Keratinocyte (primary cell): ENCODE data around the gene CD33. TPM values are rescaled to one million over a fixed set of nuclear protein-coding genes. Genes with fewer than 3 reads are reported as not detected.

Experiments
- DNase-seq: peaks from one replicate; pipeline ENCODE4 v3.0.0-alpha.2; 2011; ENCODE audit warnings: low read depth, missing footprints, low spot score
- FAIRE-seq: peaks from 2 replicates; lab custom pipeline; 2011; peaks lifted over from hg19 to GRCh38; lab: Jason Lieb, UNC
- H2AFZ ChIP-seq: 2 replicates; pipeline ENCODE4 v1.6.0; 2012; ENCODE audit warnings: low read length, control low read depth, inconsistent platforms; ENCODE audit not compliant: control insufficient read depth
- H3K27ac ChIP-seq: 2 replicates; pipeline ENCODE4 v1.5.1; 2011; ENCODE audit warnings: low read length; ENCODE audit not compliant: control insufficient read depth, insufficient read depth
- H3K27me3 ChIP-seq: 3 replicates; pipeline ENCODE4 v1.6.0; 2011; ENCODE audit warnings: low read length; ENCODE audit not compliant: control insufficient read depth, insufficient read depth; ENCODE audit errors: extremely low read depth
- H3K36me3 ChIP-seq, 2 experiments: 2 replicates in 1 of 2; 3 replicates in 1 of 2; pipeline ENCODE4 v1.5.1; 2011; ENCODE audit warnings: low read length in 2 of 2, mild to moderate bottlenecking in 1 of 2; ENCODE audit not compliant: control insufficient read depth in 2 of 2, insufficient read depth in 2 of 2; ENCODE audit errors: extremely low read depth in 1 of 2
- H3K4me1 ChIP-seq: 3 replicates; pipeline ENCODE4 v1.5.1; 2011; ENCODE audit warnings: low read length; ENCODE audit not compliant: control insufficient read depth, insufficient read depth; ENCODE audit errors: extremely low read depth
- H3K4me2 ChIP-seq: 3 replicates; pipeline ENCODE4 v1.6.0; 2011; ENCODE audit warnings: low read depth, low read length; ENCODE audit not compliant: control insufficient read depth, insufficient read depth; ENCODE audit errors: extremely low read depth
- H3K4me3 ChIP-seq, 3 experiments: fragments of 200-600 bp in 1 of 3; sonication (generic) in 1 of 3; 2 replicates in 2 of 3; 3 replicates in 1 of 3; pipeline ENCODE4 v1.5.1; 2011 to 2016; ENCODE audit warnings: low read length in 3 of 3, mild to moderate bottlenecking in 3 of 3, control low read depth in 2 of 3, inconsistent platforms in 1 of 3, low read depth in 1 of 3, mixed read lengths in 1 of 3, mixed run types in 1 of 3, moderate library complexity in 1 of 3; ENCODE audit not compliant: control insufficient read depth in 2 of 3, insufficient read depth in 2 of 3; ENCODE audit errors: extremely low read depth in 1 of 3
- H3K79me2 ChIP-seq: 2 replicates; pipeline ENCODE4 v1.6.0; 2012; ENCODE audit warnings: low read length; ENCODE audit not compliant: control insufficient read depth, insufficient read depth
- H3K9ac ChIP-seq: 3 replicates; pipeline ENCODE4 v1.6.0; 2011; ENCODE audit warnings: low read length; ENCODE audit not compliant: control insufficient read depth, insufficient read depth; ENCODE audit errors: extremely low read depth
- H3K9me1 ChIP-seq: 3 replicates; pipeline ENCODE4 v1.6.0; 2011; ENCODE audit warnings: low read length; ENCODE audit not compliant: control insufficient read depth, insufficient read depth; ENCODE audit errors: extremely low read depth
- H3K9me3 ChIP-seq: 2 replicates; pipeline ENCODE4 v1.5.1; 2012; ENCODE audit warnings: low read depth, low read length; ENCODE audit not compliant: control insufficient read depth
- H4K20me1 ChIP-seq: 3 replicates; pipeline ENCODE4 v1.6.0; 2011; ENCODE audit warnings: low read length; ENCODE audit not compliant: control insufficient read depth, insufficient read depth; ENCODE audit errors: extremely low read depth
- CTCF ChIP-seq, 3 experiments: IDR thresholded peaks in 1 of 3; conservative IDR thresholded peaks in 1 of 3; optimal IDR thresholded peaks in 1 of 3; 2 replicates in 2 of 3; 3 replicates in 1 of 3; pipeline versions ENCODE3 to v1.5.1; 2011; ENCODE audit warnings: low read length in 3 of 3, mild to moderate bottlenecking in 3 of 3, moderate library complexity in 2 of 3, control low read depth in 1 of 3, inconsistent platforms in 1 of 3; ENCODE audit not compliant: insufficient read depth in 2 of 3; ENCODE audit errors: extremely low read depth in 1 of 3
- EZH2 ChIP-seq: IDR thresholded peaks from one replicate; pipeline ENCODE4 v1.6.1; 2012; ENCODE audit warnings: inconsistent platforms, mild to moderate bottlenecking, low read length, moderate library complexity
- dilution Hi-C: fragments of 300-500 bp; cut with MboI; formaldehyde crosslinking; loops from one replicate; pipeline ENCODE4 v1.7.0; 2020; ENCODE audit warnings: low sequenced_read_pairs; ENCODE audit not compliant: extremely low pct_ligation_motif_present
- polyA plus RNA-seq, 5 experiments: library from polyadenylated mRNA; depleted of rRNA in 3 of 5; stranded (reverse) in 3 of 5; stranded (forward) in 1 of 5; unstranded in 1 of 5; fragments of >200 nt; gene quantifications; 1 replicate in 1 of 5; 2 replicates in 3 of 5; 3 replicates in 1 of 5; pipeline versions ENCODE4 v1.2.1 to v1.2.3, GENCODE V29; 2011 to 2012; ENCODE audit warnings: missing spikeins in 2 of 5, low read depth in 1 of 5, low replicate concordance in 1 of 5

The CD33 gene
- polyA plus RNA-seq, 1 donor (not counting 4 experiments of a cell fraction or from before 2014, with no cell fraction given): 0.16 TPM

DNA sequence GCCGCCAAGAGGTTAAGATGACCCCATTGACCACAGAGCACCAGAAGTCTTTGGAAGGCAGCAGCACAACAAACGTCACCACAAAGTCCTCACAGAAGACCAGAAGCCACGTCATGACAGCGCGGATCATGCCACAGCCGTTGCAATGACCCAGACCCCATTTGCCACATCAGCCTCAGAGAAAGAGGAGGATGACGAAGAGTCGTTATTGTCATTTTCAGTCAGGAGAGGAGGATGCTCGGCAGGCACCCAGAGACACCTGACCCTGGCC is 29.6 kb upstream of the CD33 start:
- Histone ChIP-seq H3K36me3 (no peaks in the 10 kb centered on the region), H2AFZ (no peak overlapping the region), H3K27ac (no peak overlapping the region), H3K9me1 (no peaks in the 10 kb centered on the region), H3K4me3 (no peak overlapping the region), H3K4me2 (no peak overlapping the region), H3K9ac (no peak overlapping the region), H3K27me3 (no peaks in the 10 kb centered on the region), H3K4me1 (peaks cover 4% of the 10 kb centered on the region), H3K79me2 (no peaks in the 10 kb centered on the region), H4K20me1 (no peaks in the 10 kb centered on the region), H3K9me3 (no peaks in the 10 kb centered on the region)
- no peak for TF ChIP-seq CTCF (optimal IDR thresholded peaks at IDR 0.05 in 1 of 3, IDR thresholded peaks at IDR 0.05 in 1 of 3, conservative IDR thresholded peaks at IDR 0.05 in 1 of 3; ENCODE audit: extremely low read depth in 1 of 3, insufficient read depth in 2 of 3, low read length in 3 of 3)
- no peak for TF ChIP-seq EZH2
- DNase-seq (no peak), FAIRE-seq (no peak)
- dilution Hi-C loops: no loop called here

DNA sequence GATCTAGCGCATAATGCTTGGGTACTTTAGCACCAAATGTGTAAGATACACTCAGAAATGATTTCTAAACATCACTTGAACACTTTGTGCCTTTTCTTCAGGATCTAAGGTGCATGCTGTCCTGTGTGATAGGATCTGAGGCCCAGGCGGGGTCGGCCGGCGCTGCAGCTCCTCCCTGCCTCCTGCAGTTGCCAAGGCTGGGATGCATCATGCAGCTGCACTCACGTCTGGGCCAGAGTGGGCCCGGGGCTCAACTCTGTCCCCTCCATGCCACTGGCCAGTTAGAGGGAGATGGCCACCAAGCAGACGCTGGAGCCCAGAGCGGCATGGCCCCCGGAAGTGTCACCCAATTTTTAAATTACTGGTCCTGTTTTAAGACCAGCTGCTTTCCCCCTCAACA is 29.3 kb upstream of the CD33 start:
- Histone ChIP-seq H3K4me3 (no peak overlapping the region), H3K4me2 (no peak overlapping the region), H3K79me2 (no peaks in the 10 kb centered on the region), H3K4me1 (peaks cover 4% of the 10 kb centered on the region), H3K9ac (no peak overlapping the region), H3K9me1 (no peaks in the 10 kb centered on the region), H3K9me3 (no peaks in the 10 kb centered on the region), H3K27me3 (no peaks in the 10 kb centered on the region), H3K36me3 (no peaks in the 10 kb centered on the region), H3K27ac (no peak overlapping the region), H2AFZ (no peak overlapping the region), H4K20me1 (no peaks in the 10 kb centered on the region)
- no peak for FAIRE-seq
- dilution Hi-C loops: no loop called here
- TF ChIP-seq EZH2 (no peak), CTCF (optimal IDR thresholded peaks at IDR 0.05 in 1 of 3, IDR thresholded peaks at IDR 0.05 in 1 of 3, conservative IDR thresholded peaks at IDR 0.05 in 1 of 3; ENCODE audit: extremely low read depth in 1 of 3, insufficient read depth in 2 of 3, low read length in 3 of 3) (no peak)
- no peak for DNase-seq
